ENCODE results near the gene SUSD3.

Gene SUSD3

GRCh38 chr9:93030642-93031628, 27.6 kb upstream of the SUSD3 start:
- DNase-seq (ENCODE audit: low spot score) = no peak

DNA sequence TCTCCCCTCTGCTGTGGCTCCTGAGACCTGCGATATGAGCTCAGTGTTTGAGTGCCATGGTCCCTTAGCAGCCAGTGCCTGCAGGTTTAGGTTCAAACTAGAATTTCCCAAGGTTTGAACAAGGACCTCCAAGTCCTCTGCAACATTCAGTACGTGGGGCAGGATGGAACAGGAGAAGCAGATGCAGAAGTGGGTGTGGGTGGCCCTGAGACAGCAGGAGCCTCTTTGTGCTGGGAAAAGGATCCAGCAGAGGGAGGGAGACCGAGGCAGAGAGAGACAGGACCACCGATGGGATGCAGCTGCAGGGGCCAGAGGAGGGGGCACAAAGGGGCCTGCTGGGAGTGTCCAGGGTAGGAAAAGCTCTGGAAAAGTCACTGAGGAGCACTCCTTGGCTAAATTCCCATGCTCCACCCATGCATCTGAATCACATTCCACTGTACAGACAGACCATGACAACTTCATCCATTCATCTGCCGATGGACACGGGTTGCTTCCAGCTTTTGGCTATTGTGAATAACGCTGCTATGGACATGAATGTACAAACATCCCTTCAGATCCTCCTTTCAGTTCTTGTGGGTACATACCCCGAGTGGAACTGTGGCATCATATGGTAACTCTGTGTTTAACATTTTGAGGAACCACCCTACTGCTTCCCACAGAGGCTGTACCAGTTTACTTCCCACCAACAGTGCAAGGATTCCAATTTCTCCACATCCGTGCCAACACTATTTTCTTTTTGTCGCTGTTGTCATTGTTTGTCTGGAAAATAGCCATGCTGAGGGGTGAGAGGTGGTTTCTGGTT, 26.7 kb upstream of the SUSD3 start:
- no peak for DNase-seq (ENCODE audit: low spot score)

DNA sequence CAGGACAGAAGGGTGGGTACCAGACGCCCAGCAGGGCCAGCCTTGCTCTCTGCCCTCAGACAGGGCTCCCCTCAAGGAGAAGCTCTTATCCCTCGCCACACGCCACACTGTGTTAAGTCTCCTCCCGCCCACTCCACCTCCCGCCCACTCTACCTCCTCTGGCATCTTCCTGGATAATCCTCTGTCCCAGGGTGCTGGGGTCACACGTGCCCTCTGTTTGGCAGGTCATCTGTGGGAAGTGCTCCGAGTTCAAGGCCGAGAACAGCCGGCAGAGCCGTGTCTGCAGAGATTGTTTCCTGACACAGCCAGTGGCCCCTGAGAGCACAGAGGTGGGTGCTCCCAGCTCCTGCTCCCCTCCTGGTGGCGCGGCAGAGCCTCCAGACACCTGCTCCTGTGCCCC, 26.0 kb upstream of the SUSD3 start:
- DNase-seq (ENCODE audit: low spot score) = no peak

DNA sequence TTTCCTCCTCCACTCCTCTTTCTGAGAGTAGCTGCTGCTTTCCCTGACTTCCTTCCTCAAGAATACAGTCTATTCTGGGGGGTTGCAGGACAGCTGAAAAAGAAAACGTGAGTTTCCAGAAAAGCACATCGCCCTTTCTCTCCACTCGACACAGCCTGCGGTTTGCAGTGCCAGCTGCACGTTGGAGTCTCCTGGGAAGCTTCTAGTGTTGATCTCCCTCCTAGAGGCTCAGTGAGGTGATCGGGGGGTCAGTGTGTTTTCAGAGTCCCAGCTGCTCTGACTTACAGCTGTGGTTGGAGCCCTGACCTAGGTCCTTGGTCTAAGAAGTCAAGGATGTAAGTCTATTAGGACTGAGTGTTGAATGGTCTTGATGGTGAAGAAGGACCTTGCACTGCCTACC, 25.0 kb upstream of the SUSD3 start:
- DNase-seq (ENCODE audit: low spot score) = no peak

DNA sequence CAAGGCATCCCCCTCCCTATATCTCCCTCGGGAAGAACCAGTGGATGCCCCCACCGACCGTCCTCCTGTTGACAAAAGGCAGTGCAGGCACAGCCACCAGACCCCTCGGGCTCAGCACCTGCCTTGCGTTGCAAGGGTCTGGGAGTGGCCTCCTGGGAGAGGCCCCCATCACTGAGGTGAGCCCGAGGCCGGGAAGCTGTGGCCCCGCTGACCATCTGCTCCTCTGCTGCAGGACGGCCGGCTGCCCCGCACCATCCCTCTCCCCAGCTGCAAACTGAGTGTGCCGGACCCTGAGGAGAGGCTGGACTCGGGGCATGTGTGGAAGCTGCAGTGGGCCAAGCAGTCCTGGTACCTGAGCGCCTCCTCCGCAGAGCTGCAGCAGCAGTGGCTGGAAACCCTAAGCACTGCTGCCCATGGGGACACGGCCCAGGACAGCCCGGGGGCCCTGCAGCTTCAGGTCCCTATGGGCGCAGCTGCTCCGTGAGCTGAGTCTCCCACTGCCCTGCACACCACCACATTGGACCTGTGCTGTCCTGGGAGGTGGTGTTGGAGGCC, 23.3 kb upstream of the SUSD3 start:
- DNase-seq (ENCODE audit: low spot score) = no peak

GRCh38 chr9:93035821-93036351, 22.6 kb upstream of the SUSD3 start:
- no peak for DNase-seq (ENCODE audit: low spot score)

DNA sequence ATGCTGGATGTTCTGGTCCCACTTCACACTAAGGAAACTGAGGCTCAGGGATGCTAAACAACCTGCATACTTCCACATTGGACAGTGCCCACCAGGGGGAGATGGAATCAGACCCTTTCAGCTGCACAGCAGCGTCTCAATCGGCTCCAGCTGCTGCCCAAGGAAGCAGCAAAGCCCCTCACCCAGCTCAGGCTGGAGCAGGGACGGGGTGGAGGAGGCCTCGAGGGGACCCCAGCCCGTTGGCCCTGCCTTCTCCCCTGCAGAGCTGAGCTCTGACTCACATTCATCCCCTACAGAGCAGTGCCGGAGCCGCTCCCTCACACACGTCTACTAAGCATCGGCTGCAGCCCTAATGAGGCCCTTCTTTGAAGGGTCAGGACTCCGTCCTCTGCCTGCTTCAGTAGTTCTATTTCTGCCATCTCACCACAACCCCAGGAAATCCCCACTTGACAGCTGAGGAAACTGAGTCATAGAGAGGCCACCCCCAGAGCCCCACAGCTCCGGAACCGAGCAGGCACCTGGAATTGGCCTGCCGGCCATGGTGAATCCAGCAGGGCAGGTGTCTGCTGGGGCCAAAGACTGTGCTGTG, 21.5 kb upstream of the SUSD3 start:
- no peak for DNase-seq (ENCODE audit: low spot score)

GRCh38 chr9:93037476-93037971, 21.0 kb upstream of the SUSD3 start:
- no peak for DNase-seq (ENCODE audit: low spot score)

GRCh38 chr9:93038918-93039317, 19.6 kb upstream of the SUSD3 start:
- DNase-seq (ENCODE audit: low spot score) = no peak

DNA sequence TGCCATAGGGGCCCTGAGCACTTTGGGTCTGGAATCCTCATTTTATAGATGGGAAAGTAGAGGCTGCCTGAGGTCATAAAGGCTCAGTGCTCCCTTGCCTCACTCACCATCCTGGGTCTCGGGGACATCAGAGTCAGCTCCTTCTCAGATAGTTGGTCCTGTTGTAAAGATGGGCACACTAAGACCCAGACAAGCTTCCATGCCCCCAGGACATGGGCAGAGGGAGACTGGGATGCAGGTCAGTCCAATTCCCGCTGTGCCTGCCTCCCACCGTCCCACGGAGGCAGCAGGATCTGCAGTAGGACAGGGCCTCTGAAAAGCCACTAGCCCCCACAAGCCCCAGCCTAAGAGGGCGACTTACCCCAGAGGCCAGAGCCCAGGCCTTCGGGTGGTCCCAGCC, 19.0 kb upstream of the SUSD3 start:
- DNase-seq (ENCODE audit: low spot score) = no peak

DNA sequence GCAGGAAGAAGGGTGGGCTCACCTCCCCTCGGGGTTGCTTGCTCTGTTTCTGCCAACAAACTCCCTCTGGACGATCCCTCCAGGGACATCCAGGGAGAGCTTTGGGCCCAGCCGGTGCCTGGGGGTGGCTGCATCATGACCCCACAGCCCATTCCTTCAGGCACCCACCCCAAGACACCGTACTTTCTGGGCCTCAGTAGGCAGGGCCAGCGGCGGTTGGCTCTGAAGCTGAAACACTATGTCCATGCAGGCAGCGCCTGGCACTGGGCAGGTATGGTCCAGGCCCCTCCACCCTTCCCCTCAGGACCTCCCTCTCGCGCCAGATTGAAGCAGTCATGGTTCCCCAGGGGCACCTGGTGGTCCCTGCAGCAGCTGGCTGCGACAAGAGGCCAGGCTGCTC, 18.5 kb upstream of the SUSD3 start:
- no peak for DNase-seq (ENCODE audit: low spot score)

GRCh38 chr9:93040409-93040808, 18.1 kb upstream of the SUSD3 start:
- DNase-seq (ENCODE audit: low spot score) = no peak

- DNase-seq (ENCODE audit: low spot score) = no peak
Measured at GRCh38 chr9:93041108-93041802, 17.2 kb upstream of the SUSD3 start.

DNA sequence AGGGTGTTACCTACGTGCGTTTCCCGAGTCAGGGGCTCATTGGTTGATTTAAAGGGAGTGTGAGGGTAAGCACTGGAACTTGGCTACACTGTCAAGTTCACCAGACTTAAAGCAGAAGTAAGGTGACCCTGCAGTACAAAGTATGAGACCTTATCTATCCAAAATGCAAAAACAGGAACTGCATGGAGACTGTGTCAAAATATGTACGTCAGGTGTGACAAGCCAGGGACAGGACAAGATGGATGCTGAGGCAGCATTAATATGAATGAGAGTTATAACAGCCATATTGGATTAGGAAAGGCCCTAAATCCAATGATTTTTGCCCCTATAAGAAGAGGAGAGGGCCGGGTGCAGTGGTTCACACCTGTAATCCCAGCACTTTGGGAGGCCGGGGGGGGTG, 15.4 kb upstream of the SUSD3 start:
- DNase-seq (ENCODE audit: low spot score) = no peak

GRCh38 chr9:93045521-93045920, 13.0 kb upstream of the SUSD3 start:
- DNase-seq (ENCODE audit: low spot score) = no peak

DNA sequence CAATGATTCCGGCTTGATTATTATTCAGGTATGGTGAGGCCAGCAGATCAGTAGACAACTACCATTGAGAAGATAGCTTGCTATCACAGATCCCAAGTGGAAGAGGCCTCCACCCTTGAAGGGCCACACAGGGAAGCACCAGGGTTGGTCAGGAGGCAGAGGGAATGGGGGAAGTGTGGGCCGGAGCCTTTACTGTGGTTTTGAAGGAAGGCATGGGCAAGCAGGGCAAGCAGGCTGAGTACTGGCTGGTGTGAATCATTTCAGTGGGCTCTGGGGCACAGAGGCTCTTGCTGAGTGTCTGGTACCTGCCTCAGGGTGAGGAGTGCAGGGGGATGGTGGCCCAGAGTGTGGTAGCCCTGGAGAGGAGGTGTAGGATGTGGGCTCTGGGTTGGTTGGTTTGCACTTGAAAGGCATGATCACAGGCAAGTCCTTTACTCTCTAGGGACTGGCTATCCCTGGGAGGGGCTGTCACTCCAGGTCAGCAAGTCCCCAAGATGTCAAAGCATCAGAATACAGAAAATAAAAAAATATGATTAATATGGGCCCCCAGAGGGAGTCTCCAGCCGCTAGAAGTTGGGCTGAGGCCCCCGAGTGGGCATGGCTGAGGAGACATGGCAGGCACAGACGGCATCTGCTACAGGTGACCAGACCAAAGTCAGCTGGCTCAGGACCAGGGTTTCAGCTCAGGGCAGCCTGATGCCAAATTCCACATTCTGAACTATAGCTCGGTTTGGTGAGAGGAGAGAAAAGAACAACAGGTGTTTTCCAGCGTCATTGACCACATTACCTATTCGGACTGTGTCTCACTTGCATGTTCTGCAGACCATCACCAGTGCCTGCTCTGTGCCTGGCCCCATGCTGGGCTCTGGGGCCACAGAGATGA, 9.7 kb upstream of the SUSD3 start:
- DNase-seq (ENCODE audit: low spot score) = no peak

GRCh38 chr9:93049491-93049890, 9.0 kb upstream of the SUSD3 start:
- no peak for DNase-seq (ENCODE audit: low spot score)

GRCh38 chr9:93050231-93050630, 8.3 kb upstream of the SUSD3 start:
- no peak for DNase-seq (ENCODE audit: low spot score)

- no peak for DNase-seq (ENCODE audit: low spot score)
Measured at GRCh38 chr9:93051680-93052089, 6.8 kb upstream of the SUSD3 start.

DNA sequence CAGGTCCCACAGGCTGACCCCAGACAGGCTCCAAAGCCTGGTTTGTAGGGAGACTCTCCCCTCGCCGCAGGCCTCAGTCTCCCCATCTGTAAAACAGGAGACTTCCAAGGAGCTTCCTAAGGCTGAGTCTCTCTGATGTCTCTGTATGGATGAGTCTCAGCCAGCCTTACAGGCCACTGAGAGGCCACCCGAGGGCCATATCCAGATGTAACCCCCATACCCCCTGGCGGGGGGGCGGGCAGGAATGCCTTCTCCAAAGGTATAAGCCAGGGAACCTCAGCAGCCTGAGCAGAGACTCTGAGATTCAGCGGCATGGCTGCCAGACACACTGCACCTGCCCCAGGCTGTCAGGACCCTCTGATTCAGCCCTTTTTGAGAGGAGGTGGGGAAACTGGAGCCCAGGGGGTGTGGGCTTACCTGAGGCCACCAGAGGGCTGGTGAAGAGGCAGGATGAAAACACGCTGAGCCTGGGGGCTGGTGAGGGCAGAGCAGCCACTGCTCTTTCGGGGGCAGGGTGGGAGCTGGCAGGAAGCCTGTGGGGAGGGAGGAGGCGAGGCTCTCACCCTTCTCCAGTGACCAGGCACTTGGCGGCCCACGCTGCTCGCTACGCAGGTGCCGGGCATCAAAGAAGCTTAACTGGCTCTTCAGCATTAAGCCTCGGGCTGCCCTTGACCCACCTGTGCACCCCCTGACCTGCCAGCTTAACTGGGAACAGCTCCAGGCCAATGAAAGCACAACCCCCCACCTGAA, 5.5 kb upstream of the SUSD3 start:
- no peak for DNase-seq (ENCODE audit: low spot score)

Measured in hematopoietic multipotent progenitor cell treated with erythropoietin and hydrocortisone succinate and interleukin-3 and kit ligand, for 15 days (in vitro differentiated cells).